GM21423 (cell line): ENCODE measurements around the gene BMERB1.
"Not testable (repeated sequence)": the region's sequence is repeated elsewhere in the genome, so short reads cannot be mapped to it uniquely, and the experiment has no call there.

Experiments
- ATAC-seq: cut with Tn5 transposase; IDR thresholded peaks from one replicate; pipeline ENCODE4 v1.9.1; 2021; ENCODE audit warnings: mild to moderate bottlenecking, moderate library complexity; ENCODE audit not compliant: unreplicated experiment

The BMERB1 gene

GRCh38 chr16:15607221-15607699, 172.9 kb downstream of the BMERB1 start:
- not testable (repeated sequence) for ATAC-seq

GRCh38 chr16:15607700-15608396, 173.5 kb downstream of the BMERB1 start:
- no peak for ATAC-seq

- no peak for ATAC-seq
These were observed 174.3 kb downstream of the BMERB1 start for GRCh38 chr16:15608398-15609285.

GRCh38 chr16:15609286-15609649, 174.9 kb downstream of the BMERB1 start:
- ATAC-seq: no peak

GRCh38 chr16:15610369-15610871, 176.0 kb downstream of the BMERB1 start:
- no peak for ATAC-seq

GRCh38 chr16:15611610-15612009, 177.2 kb downstream of the BMERB1 start:
- ATAC-seq: no peak

- ATAC-seq: no peak
These were observed 179.3 kb downstream of the BMERB1 start for GRCh38 chr16:15613676-15614075.

- ATAC-seq: no peak
These were observed 181.6 kb downstream of the BMERB1 start for GRCh38 chr16:15616012-15616411.

- ATAC-seq: no peak
These were observed 182.2 kb downstream of the BMERB1 start for GRCh38 chr16:15616475-15617165.

- ATAC-seq: no peak
These were observed 183.5 kb downstream of the BMERB1 start for GRCh38 chr16:15617901-15618300.

GRCh38 chr16:15618392-15618791, 184.0 kb downstream of the BMERB1 start:
- no peak for ATAC-seq

- no peak for ATAC-seq
These were observed 186.3 kb downstream of the BMERB1 start for GRCh38 chr16:15620611-15621195.

- ATAC-seq: no peak
These were observed 187.1 kb downstream of the BMERB1 start for GRCh38 chr16:15621456-15621855.

- ATAC-seq: no peak
These were observed 187.5 kb downstream of the BMERB1 start for GRCh38 chr16:15621889-15622288.

GRCh38 chr16:15631730-15632409, 197.5 kb downstream of the BMERB1 start:
- ATAC-seq: no peak

- no peak for ATAC-seq
These were observed 201.5 kb downstream of the BMERB1 start for GRCh38 chr16:15635926-15636325.

- no peak for ATAC-seq
These were observed 202.0 kb downstream of the BMERB1 start for GRCh38 chr16:15636392-15636873.
